Prostate gland (tissue), 2 donors: ENCODE results near the gene ZNF511. TPM values are rescaled to one million over a fixed set of nuclear protein-coding genes. Genes with fewer than 3 reads are reported as not detected.

Experiments used
- DNase-seq: peaks from one replicate; pipeline ENCODE4 v3.0.0-alpha.2; 2019; ENCODE audit warnings: low spot score
- H3K27ac ChIP-seq, 2 donors: fragments of 200-600 bp; sonication (generic); 2 replicates each; pipeline ENCODE4 v1.5.1; 2017 to 2019
- H3K27me3 ChIP-seq: fragments of 200-600 bp; sonication (generic); replicated peaks from 2 replicates; pipeline ENCODE4 v1.5.1; 2019; ENCODE audit not compliant: insufficient read depth
- H3K36me3 ChIP-seq, 2 donors: fragments of 200-600 bp; sonication (generic); 1 replicate in 1 of 2; 2 replicates in 1 of 2; pipeline versions ENCODE4 v1.5.1 to v1.8.1; 2017 to 2019
- H3K4me1 ChIP-seq: fragments of 200-600 bp; sonication (generic); replicated peaks from 2 replicates; pipeline ENCODE4 v1.5.1; 2019
- H3K4me3 ChIP-seq, 2 donors: fragments of 200-600 bp; sonication (generic); 2 replicates each; pipeline ENCODE4 v1.5.1; 2017 to 2019
- H3K9me3 ChIP-seq: fragments of 200-600 bp; sonication (generic); 2 replicates; pipeline ENCODE4 v1.5.1; 2017
- CTCF ChIP-seq, 4 experiments: fragments of 200-600 bp in 2 of 4; fragments of 450-650 bp in 2 of 4; sonication (generic) in 2 of 4; IDR thresholded peaks; 1 replicate in 3 of 4; 2 replicates in 1 of 4; pipeline ENCODE4 v1.5.1; 2016 to 2019; ENCODE audit warnings: antibody characterized with exemption in 4 of 4, mild to moderate bottlenecking in 2 of 4, moderate library complexity in 2 of 4
- POLR2A ChIP-seq: fragments of 450-650 bp; IDR thresholded peaks from one replicate; pipeline ENCODE4 v1.6.1; 2016; ENCODE audit warnings: antibody characterized with exemption, mild to moderate bottlenecking
- POLR2AphosphoS5 ChIP-seq: sonication (generic); formaldehyde crosslinking; IDR thresholded peaks from one replicate; pipeline ENCODE4 v1.6.1; 2017; ENCODE audit warnings: antibody characterized with exemption
- WGBS: methylation state at CpG from one replicate; pipeline ENCODE4 v1.1.5; 2018; 5-methylcytosine and 5-hydroxymethylcytosine counted together
- intact Hi-C: fragments of 100-400 bp; cut with DNase I; formaldehyde crosslinking; loops from one replicate; pipeline ENCODE4 v1.14.2; 2022
- total RNA-seq, 2 donors: library from RNA; depleted of rRNA; stranded (reverse); fragments of >200 nt; gene quantifications; one replicate each; pipeline ENCODE4 v1.1.0, GENCODE V29; 2016

ZNF511 gene
- total RNA-seq, 2 donors from 2014 or later = 52.8 to 57.6 TPM

- WGBS = 90% methylated on average over 23 of the region's 23 CpGs
- peaks cover 6% of the 10 kb centered on the region for H3K4me1 ChIP-seq
- no peaks in the 10 kb centered on the region for H3K9me3 ChIP-seq
- TF ChIP-seq POLR2A = no peak
- no peak for TF ChIP-seq POLR2AphosphoS5
- TF ChIP-seq CTCF (IDR thresholded peaks at IDR 0.05) = no peak
- H3K27me3 ChIP-seq = no peaks in the 10 kb centered on the region
- H3K36me3 ChIP-seq = no peaks in the 10 kb centered on the region
- H3K4me3 ChIP-seq = no peak overlapping the region
- no peak overlapping the region for H3K27ac ChIP-seq
- intact Hi-C loops = no loop called here
- no peak for DNase-seq
Measured at GRCh38 chr10:133312016-133312768, 3.5 kb downstream of the ZNF511 start.

- Histone ChIP-seq H3K4me1 (peaks cover 6% of the 10 kb centered on the region), H3K36me3 (no peaks in the 10 kb centered on the region), H3K9me3 (no peaks in the 10 kb centered on the region), H3K27ac (no peak overlapping the region), H3K4me3 (no peak overlapping the region), H3K27me3 (no peaks in the 10 kb centered on the region)
- no peak for DNase-seq
- intact Hi-C loops = no loop called here
- 86% methylated on average over 9 of the region's 9 CpGs for WGBS
- TF ChIP-seq CTCF (IDR thresholded peaks at IDR 0.05) = no peak
- TF ChIP-seq POLR2AphosphoS5 = no peak
- no peak for TF ChIP-seq POLR2A
Measured at GRCh38 chr10:133312769-133313145, 4.0 kb downstream of the ZNF511 start.

GRCh38 chr10:133313192-133313591, 4.5 kb downstream of the ZNF511 start:
- peak overlapping the region in 1 of 2 donors; percentile 41 for H3K27ac ChIP-seq
- TF ChIP-seq POLR2AphosphoS5 (no peak), CTCF (IDR thresholded peaks at IDR 0.05) (no peak), POLR2A (no peak)
- intact Hi-C loops = no loop called here
- WGBS = 75% methylated on average over 4 of the region's 4 CpGs
- H3K4me3 ChIP-seq = no peak overlapping the region
- no peaks in the 10 kb centered on the region for H3K27me3 ChIP-seq
- DNase-seq = no peak
- H3K4me1 ChIP-seq = peaks cover 6% of the 10 kb centered on the region
- H3K9me3 ChIP-seq = no peaks in the 10 kb centered on the region
- no peaks in the 10 kb centered on the region for H3K36me3 ChIP-seq

- H3K36me3 ChIP-seq = no peaks in the 10 kb centered on the region
- intact Hi-C loops = loop anchor here (5.0 kb wide), 1 partner anchor 478 kb away; no protein-coding TSS in a partner anchor
- H3K4me3 ChIP-seq = no peak overlapping the region
- DNase-seq = no peak
- TF ChIP-seq CTCF (IDR thresholded peaks at IDR 0.05) (no peak), POLR2A (no peak), POLR2AphosphoS5 (no peak)
- WGBS = 89% methylated on average over 12 of the region's 12 CpGs
- H3K27ac ChIP-seq = no peak overlapping the region
- no peaks in the 10 kb centered on the region for H3K27me3 ChIP-seq
- H3K9me3 ChIP-seq = no peaks in the 10 kb centered on the region
- no peaks in the 10 kb centered on the region for H3K4me1 ChIP-seq
Measured at GRCh38 chr10:133314911-133315310, 6.2 kb downstream of the ZNF511 start.

- Histone ChIP-seq H3K27me3 (no peaks in the 10 kb centered on the region), H3K36me3 (no peaks in the 10 kb centered on the region), H3K27ac (no peak overlapping the region), H3K4me3 (no peak overlapping the region), H3K9me3 (no peaks in the 10 kb centered on the region), H3K4me1 (no peaks in the 10 kb centered on the region)
- WGBS = 81% methylated on average over 5 of the region's 5 CpGs
- TF ChIP-seq POLR2A (no peak), POLR2AphosphoS5 (no peak), CTCF (IDR thresholded peaks at IDR 0.05) (no peak)
- intact Hi-C loops = loop anchor here (5.0 kb wide), 1 partner anchor 479 kb away; no protein-coding TSS in a partner anchor
- no peak for DNase-seq
Measured at GRCh38 chr10:133315847-133316246, 7.1 kb downstream of the ZNF511 start.
